HG03060 (cell line): ENCODE measurements around the gene KLF14.
"Not testable (repeated sequence)": the region's sequence is repeated elsewhere in the genome, so short reads cannot be mapped to it uniquely, and the experiment has no call there.

Experiments
- ATAC-seq: cut with Tn5 transposase; IDR thresholded peaks from one replicate; pipeline ENCODE4 v1.9.1; 2021; ENCODE audit warnings: low read depth, moderate number of reproducible peaks; ENCODE audit not compliant: unreplicated experiment

The KLF14 gene

GRCh38 chr7:130733931-130734814, at the start of gene KLF14:
KLF14 (minus strand) TSS chr7:130734207; CDS start chr7:130734033, 174 bp downstream.
- no peak for ATAC-seq

- ATAC-seq, result no peak
Measured at GRCh38 chr7:130781346-130781745, 47.3 kb upstream of the KLF14 start.

GRCh38 chr7:130777426-130777825, 43.4 kb upstream of the KLF14 start:
- no peak for ATAC-seq

- ATAC-seq, result not testable (repeated sequence)
Measured at GRCh38 chr7:130772456-130772855, 38.4 kb upstream of the KLF14 start.

- no peak for ATAC-seq
Measured at GRCh38 chr7:130768854-130769253, 34.8 kb upstream of the KLF14 start.

GRCh38 chr7:130764569-130764968, 30.6 kb upstream of the KLF14 start:
- ATAC-seq, result not testable (repeated sequence)

- ATAC-seq, result no peak
Measured at GRCh38 chr7:130758429-130759056, 24.5 kb upstream of the KLF14 start.

GRCh38 chr7:130756316-130756715, 22.3 kb upstream of the KLF14 start:
- no peak for ATAC-seq

- ATAC-seq, result no peak
Measured at GRCh38 chr7:130752424-130752823, 18.4 kb upstream of the KLF14 start.

GRCh38 chr7:130750755-130751154, 16.7 kb upstream of the KLF14 start:
- no peak for ATAC-seq

GRCh38 chr7:130748531-130749389, 14.8 kb upstream of the KLF14 start:
- ATAC-seq, result no peak

GRCh38 chr7:130741331-130741995, 7.5 kb upstream of the KLF14 start:
- no peak for ATAC-seq

GRCh38 chr7:130740606-130741005, 6.6 kb upstream of the KLF14 start:
- ATAC-seq, result no peak

GRCh38 chr7:130736298-130736900, 2.4 kb upstream of the KLF14 start:
- ATAC-seq, result no peak

- no peak for ATAC-seq
Measured at GRCh38 chr7:130734815-130735716, 1.1 kb upstream of the KLF14 start.

- ATAC-seq, result no peak
Measured at GRCh38 chr7:130732980-130733930, 752 bp downstream of the KLF14 start.

GRCh38 chr7:130723784-130724183, 10.2 kb downstream of the KLF14 start:
- ATAC-seq, result no peak
